ENCODE measurements around the gene SPAG9. TPM values are rescaled to one million over a fixed set of nuclear protein-coding genes. Genes with fewer than 3 reads are reported as not detected.
A peak's percentile ranks its signal among the peaks of the same experiment; 100 is the strongest.

The SPAG9 gene
- total RNA-seq, 1 experiment from 2014 or later, result 90.5 TPM

DNA sequence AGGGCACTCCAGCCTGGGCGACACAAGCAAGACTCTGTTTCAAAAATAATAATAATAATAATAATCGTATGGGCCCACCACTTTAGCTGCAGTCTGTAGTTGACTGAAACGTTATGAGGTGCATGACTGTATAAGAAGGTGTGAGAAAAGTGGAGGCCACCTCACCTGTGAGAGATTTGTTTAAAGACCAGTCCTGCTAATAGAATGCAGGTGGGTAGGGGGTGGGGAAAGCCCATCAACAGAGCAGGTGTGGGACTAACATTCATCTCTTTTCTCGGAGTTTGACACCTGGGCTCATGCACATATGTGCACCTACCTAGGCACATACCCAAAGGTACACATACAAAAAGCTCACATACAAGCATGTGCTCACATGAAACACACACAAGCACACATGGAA is 186.5 kb downstream of the SPAG9 start:
- H4K20me1 ChIP-seq (ENCODE audit: low read length), result no peaks in the 10 kb centered on the region
- ChIA-PET POLR2A (ENCODE audit: unreplicated experiment) (no interaction called here), CTCF (no interaction called here)
- no peak overlapping the region for H3K4me3 ChIP-seq (ENCODE audit: low read length)
- TF ChIP-seq EZH2phosphoT487 (IDR thresholded peaks at IDR 0.05; ENCODE audit: borderline replicate concordance, low read length) (no peak), CTCF (conservative IDR thresholded peaks at IDR 0.05; ENCODE audit: low read depth, low read length) (no peak), EZH2 (IDR thresholded peaks at IDR 0.05; ENCODE audit: low read length, unreplicated experiment) (no peak)
- no peak overlapping the region for H3K4me2 ChIP-seq (ENCODE audit: low read length)
- BruUV-seq (replicated peaks), result no TSS peak
- H3K36me3 ChIP-seq (ENCODE audit: low read depth, low read length), result no peaks in the 10 kb centered on the region
- 0 out of 2 replicates have a peak overlapping the region, but pooled peaks have one; percentile 19 for H3K9ac ChIP-seq (ENCODE audit: low read length)
- H3K9me2 ChIP-seq (replicated peaks; ENCODE audit: low read length), result no peaks in the 10 kb centered on the region
- H3K27ac ChIP-seq (ENCODE audit: low read length), result peak overlapping the region; percentile 64
- no peaks in the 10 kb centered on the region for H3K79me2 ChIP-seq (ENCODE audit: low read length)
- no peaks in the 10 kb centered on the region for H3K9me3 ChIP-seq (ENCODE audit: low read length)
- intact Hi-C loops (cut with micrococcal nuclease), result no loop called here
- H3K27me3 ChIP-seq (ENCODE audit: low read length), result no peaks in the 10 kb centered on the region
- H3F3A ChIP-seq (ENCODE audit: low read length, unreplicated experiment), result no peaks in the 10 kb centered on the region
- DNase-seq (no peak), ATAC-seq (no peak)
- peaks cover 37% of the 10 kb centered on the region for H3K4me1 ChIP-seq (ENCODE audit: insufficient read depth, low read length)
- H2AFZ ChIP-seq (ENCODE audit: low read length), result no peak overlapping the region

DNA sequence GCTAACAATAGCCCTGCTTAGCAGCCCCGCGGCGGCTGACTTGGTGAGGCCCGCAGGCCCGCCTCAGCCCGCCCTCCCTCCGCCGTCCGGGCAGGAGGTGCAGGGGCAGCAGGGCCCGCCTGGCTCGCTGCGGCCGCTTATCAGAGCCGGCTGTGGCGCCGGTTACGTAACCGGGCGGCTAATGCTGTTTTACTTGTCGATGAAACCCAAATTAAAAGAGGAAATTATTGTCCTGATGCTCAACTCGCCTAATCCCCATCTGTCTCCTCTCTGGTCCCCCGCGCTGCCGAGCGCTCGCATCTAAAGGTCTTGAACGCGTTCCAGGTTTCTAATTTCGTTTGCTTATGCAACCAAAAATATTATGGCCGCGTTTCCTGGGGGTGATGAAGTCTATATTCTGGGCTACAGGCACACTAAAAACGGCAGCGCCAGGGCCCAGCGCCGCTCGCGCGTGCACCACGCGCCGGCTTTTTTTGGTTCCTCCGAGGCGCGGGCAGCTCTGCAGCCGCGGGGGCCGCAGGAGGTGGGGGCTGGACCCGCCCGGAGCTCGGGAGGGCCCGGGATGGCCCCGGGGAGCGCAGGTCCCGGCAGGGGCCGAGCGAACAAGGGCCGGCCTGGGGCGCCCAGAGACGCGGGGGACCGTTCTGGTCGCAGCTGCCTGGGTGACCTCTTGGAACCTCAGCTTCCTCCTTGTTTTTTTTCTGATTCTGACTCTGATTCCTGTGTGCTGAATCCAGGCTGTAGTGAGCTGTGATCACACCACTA is 189.3 kb downstream of the SPAG9 start:
- TF ChIP-seq EZH2phosphoT487 (IDR thresholded peaks at IDR 0.05; ENCODE audit: borderline replicate concordance, low read length) (no peak), EZH2 (IDR thresholded peaks at IDR 0.05; ENCODE audit: low read length, unreplicated experiment) (no peak), CTCF (conservative IDR thresholded peaks at IDR 0.05; ENCODE audit: low read depth, low read length) (no peak)
- Histone ChIP-seq H3K9ac (ENCODE audit: low read length) (peak overlapping the region; percentile 50), H3F3A (ENCODE audit: low read length, unreplicated experiment) (no peaks in the 10 kb centered on the region), H3K4me3 (ENCODE audit: low read length) (peak overlapping the region; percentile 67), H3K4me2 (ENCODE audit: low read length) (peak overlapping the region; percentile 85), H3K79me2 (ENCODE audit: low read length) (no peaks in the 10 kb centered on the region), H3K9me2 (replicated peaks; ENCODE audit: low read length) (no peaks in the 10 kb centered on the region), H3K36me3 (ENCODE audit: low read depth, low read length) (no peaks in the 10 kb centered on the region), H3K27me3 (ENCODE audit: low read length) (no peaks in the 10 kb centered on the region), H2AFZ (ENCODE audit: low read length) (peak overlapping the region; percentile 96), H4K20me1 (ENCODE audit: low read length) (no peaks in the 10 kb centered on the region), H3K9me3 (ENCODE audit: low read length) (no peaks in the 10 kb centered on the region), H3K27ac (ENCODE audit: low read length) (peak overlapping the region; percentile 19), H3K4me1 (ENCODE audit: insufficient read depth, low read length) (peaks cover 37% of the 10 kb centered on the region)
- intact Hi-C loops (cut with micrococcal nuclease), result loop anchor here (1.0 kb wide), 1 partner anchor 38 kb away; no protein-coding TSS in a partner anchor
- ChIA-PET CTCF (interaction anchor here (0.6 kb wide), 1 partner anchor 23 kb away, joined by 4 read pairs; no protein-coding TSS in a partner anchor), POLR2A (ENCODE audit: unreplicated experiment) (interaction anchor here (0.5 to 1.8 kb wide), 2 partner anchors 20 to 66 kb away, joined by 7 to 12 read pairs; partner anchors contain the start of gene TOB1)
- DNase-seq, result peak; percentile 75
- peak; percentile 83 for ATAC-seq
- BruUV-seq (replicated peaks), result no TSS peak

DNA sequence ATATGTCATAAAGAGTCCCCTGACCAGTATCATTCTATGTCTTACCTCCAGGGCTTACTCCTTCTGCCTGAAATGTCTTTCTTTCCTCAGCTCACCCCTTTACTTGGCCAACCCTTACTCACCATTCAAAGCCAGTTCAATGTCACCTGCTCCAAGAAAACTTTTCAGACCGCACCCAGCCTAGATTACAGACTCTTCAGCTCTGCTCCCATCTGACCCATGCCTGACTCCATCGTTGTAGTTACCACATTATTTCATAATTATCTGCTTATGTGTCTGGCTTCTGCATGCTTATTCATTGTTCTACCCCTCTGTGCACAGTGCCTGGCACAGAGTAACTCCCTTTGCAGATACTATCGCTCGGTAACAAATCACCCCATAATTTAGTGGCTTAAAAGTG is 192.0 kb downstream of the SPAG9 start:
- Histone ChIP-seq H3K9me2 (replicated peaks; ENCODE audit: low read length) (no peaks in the 10 kb centered on the region), H3K36me3 (ENCODE audit: low read depth, low read length) (no peaks in the 10 kb centered on the region), H3K79me2 (ENCODE audit: low read length) (no peaks in the 10 kb centered on the region), H3F3A (ENCODE audit: low read length, unreplicated experiment) (no peaks in the 10 kb centered on the region), H3K27me3 (ENCODE audit: low read length) (no peaks in the 10 kb centered on the region), H3K27ac (ENCODE audit: low read length) (no peak overlapping the region), H3K4me2 (ENCODE audit: low read length) (no peak overlapping the region), H3K9ac (ENCODE audit: low read length) (no peak overlapping the region), H3K4me3 (ENCODE audit: low read length) (no peak overlapping the region), H4K20me1 (ENCODE audit: low read length) (no peaks in the 10 kb centered on the region), H2AFZ (ENCODE audit: low read length) (no peak overlapping the region), H3K9me3 (ENCODE audit: low read length) (no peaks in the 10 kb centered on the region), H3K4me1 (ENCODE audit: insufficient read depth, low read length) (peaks cover 15% of the 10 kb centered on the region)
- ChIA-PET POLR2A (ENCODE audit: unreplicated experiment) (interaction anchor here (0.6 kb wide), 1 partner anchor 281 kb away, joined by 3 read pairs; no protein-coding TSS in a partner anchor), CTCF (no interaction called here)
- intact Hi-C loops (cut with micrococcal nuclease), result no loop called here
- ATAC-seq (no peak), DNase-seq (no peak)
- no TSS peak for BruUV-seq (replicated peaks)
- TF ChIP-seq EZH2 (IDR thresholded peaks at IDR 0.05; ENCODE audit: low read length, unreplicated experiment) (no peak), EZH2phosphoT487 (IDR thresholded peaks at IDR 0.05; ENCODE audit: borderline replicate concordance, low read length) (no peak), CTCF (conservative IDR thresholded peaks at IDR 0.05; ENCODE audit: low read depth, low read length) (no peak)
